Esophagus squamous epithelium (tissue), 4 donors: Measurements from ENCODE around the gene SPAAR.

Experiments
- CTCF ChIP-seq, 6 experiments: fragments of 450-650 bp in 4 of 6; fragments of 200-600 bp in 2 of 6; sonication (generic) in 2 of 6; IDR thresholded peaks; one replicate each; pipeline ENCODE4 v1.5.1; 2016 to 2019; ENCODE audit warnings: antibody characterized with exemption in 6 of 6, mild to moderate bottlenecking in 4 of 6, moderate library complexity in 4 of 6
- POLR2A ChIP-seq, 4 donors: fragments of 450-650 bp; IDR thresholded peaks; one replicate each; pipeline ENCODE4 v1.6.1; 2017; ENCODE audit warnings: antibody characterized with exemption in 4 of 4, mild to moderate bottlenecking in 4 of 4, moderate library complexity in 3 of 4

- no peak for TF ChIP-seq CTCF (IDR thresholded peaks at IDR 0.05)
- no peak for TF ChIP-seq POLR2A (IDR thresholded peaks at IDR 0.05)
Measured at GRCh38 chr9:35923927-35924763, 14.9 kb downstream of the SPAAR start.
